Measurements from ENCODE around the gene OSCAR.

The OSCAR gene

GRCh38 chr19:54084410-54084809 lies 16.2 kb downstream of the OSCAR start:
- no peak overlapping the region for H3K4me3 ChIP-seq (replicated peaks in 1 of 2; ENCODE audit: low read depth in 2 of 2, low read length in 2 of 2)
- TF ChIP-seq CTCF (IDR thresholded peaks at IDR 0.05; ENCODE audit: low read depth, low read length): no peak
- no peak for DNase-seq (ENCODE audit: low read depth in 2 of 2)

GRCh38 chr19:54081032-54081431 lies 19.6 kb downstream of the OSCAR start, which contains the start of gene TARM1:
TSS of gene TARM1 (minus strand) at chr19:54081365. CDS start at chr19:54081340, 25 bp downstream.
- TF ChIP-seq CTCF (IDR thresholded peaks at IDR 0.05; ENCODE audit: low read depth, low read length): no peak
- no peak within 1 kb of the TSS for H3K4me3 ChIP-seq (replicated peaks in 1 of 2; ENCODE audit: low read depth in 2 of 2, low read length in 2 of 2)
- DNase-seq (ENCODE audit: low read depth in 2 of 2): no peak

GRCh38 chr19:54077334-54077733 lies 23.3 kb downstream of the OSCAR start:
- DNase-seq (ENCODE audit: low read depth in 2 of 2): no peak
- TF ChIP-seq CTCF (IDR thresholded peaks at IDR 0.05; ENCODE audit: low read depth, low read length): no peak
- no peak overlapping the region for H3K4me3 ChIP-seq (replicated peaks in 1 of 2; ENCODE audit: low read depth in 2 of 2, low read length in 2 of 2)

GRCh38 chr19:54074851-54075250 lies 25.8 kb downstream of the OSCAR start:
- H3K4me3 ChIP-seq (replicated peaks in 1 of 2; ENCODE audit: low read depth in 2 of 2, low read length in 2 of 2): no peak overlapping the region
- TF ChIP-seq CTCF (IDR thresholded peaks at IDR 0.05; ENCODE audit: low read depth, low read length): no peak
- DNase-seq (ENCODE audit: low read depth in 2 of 2): no peak

- TF ChIP-seq CTCF (IDR thresholded peaks at IDR 0.05; ENCODE audit: low read depth, low read length): no peak
- no peak for DNase-seq (ENCODE audit: low read depth in 2 of 2)
- no peak overlapping the region for H3K4me3 ChIP-seq (replicated peaks in 1 of 2; ENCODE audit: low read depth in 2 of 2, low read length in 2 of 2)
Measured at GRCh38 chr19:54073829-54074228, 26.8 kb downstream of the OSCAR start.

GRCh38 chr19:54069470-54069869 lies 31.1 kb downstream of the OSCAR start:
- no peak for DNase-seq (ENCODE audit: low read depth in 2 of 2)
- no peak overlapping the region for H3K4me3 ChIP-seq (replicated peaks in 1 of 2; ENCODE audit: low read depth in 2 of 2, low read length in 2 of 2)
- TF ChIP-seq CTCF (IDR thresholded peaks at IDR 0.05; ENCODE audit: low read depth, low read length): no peak

Measured in cardiac fibroblast (primary cell).